ENCODE data around the gene ATP2B3.

- TF ChIP-seq RAD21 (conservative IDR thresholded peaks at IDR 0.05) = no peak
- no peak for TF ChIP-seq CTCF (IDR thresholded peaks at IDR 0.05; ENCODE audit: poor library complexity, severe bottlenecking)
Measured at GRCh38 chrX:153631907-153632594, 114.6 kb downstream of the ATP2B3 start.

Data from neural cell (in vitro differentiated cells).